Measurements from ENCODE around the gene SENP6.
"Not testable (repeated sequence)": the region's sequence is repeated elsewhere in the genome, so short reads cannot be mapped to it uniquely, and the experiment has no call there.

The SENP6 gene

DNA sequence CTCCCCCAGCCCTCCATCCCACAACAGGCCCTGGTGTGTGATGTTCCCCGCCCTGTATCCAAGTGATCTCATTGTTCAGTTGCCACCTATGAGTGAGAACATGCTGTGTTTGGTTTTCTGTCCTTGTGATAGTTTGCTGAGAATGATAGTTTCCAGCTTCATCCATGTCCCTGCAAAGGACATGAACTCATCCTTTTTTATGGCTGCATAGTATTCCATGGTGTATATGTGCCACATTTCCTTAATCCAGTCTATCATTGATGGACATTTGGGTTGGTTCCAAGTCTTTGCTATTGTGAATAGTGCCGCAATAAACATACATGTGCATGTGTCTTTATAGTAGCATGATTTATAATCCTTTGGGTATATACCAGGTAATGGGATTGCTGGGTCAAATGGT lies 80.9 kb downstream of the SENP6 start:
- not testable (repeated sequence) for H3K27ac Mint-ChIP-seq, H3K27me3 Mint-ChIP-seq, H3K4me3 Mint-ChIP-seq
- Mint-ChIP-seq H3K4me1 (peaks cover 38% of the 10 kb centered on the region), H3K9me3 (peaks cover 22% of the 10 kb centered on the region), H3K36me3 (peaks cover 72% of the 10 kb centered on the region)

DNA sequence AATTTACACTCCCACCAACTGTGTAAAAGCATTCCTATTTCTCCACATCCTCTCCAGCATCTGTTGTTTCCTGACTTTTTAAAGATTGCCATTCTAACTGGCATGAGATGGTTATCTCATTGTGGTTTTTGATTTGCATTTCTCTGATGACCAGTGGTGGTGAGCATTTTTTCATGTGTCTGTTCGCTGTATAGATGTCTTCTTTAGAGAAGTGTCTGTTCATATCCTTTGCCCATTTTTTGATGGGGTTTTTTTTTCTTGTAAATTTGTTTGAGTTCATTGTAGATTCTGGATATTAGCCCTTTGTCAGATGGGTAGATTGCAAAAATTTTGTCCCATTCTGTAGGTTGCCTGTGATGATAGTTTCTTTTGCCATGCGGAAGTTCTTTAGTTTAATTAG lies 81.3 kb downstream of the SENP6 start:
- peaks cover 22% of the 10 kb centered on the region for H3K9me3 Mint-ChIP-seq
- H3K36me3 Mint-ChIP-seq = peaks cover 74% of the 10 kb centered on the region
- H3K27me3 Mint-ChIP-seq, H3K4me3 Mint-ChIP-seq, H3K27ac Mint-ChIP-seq: not testable (repeated sequence)
- peaks cover 40% of the 10 kb centered on the region for H3K4me1 Mint-ChIP-seq

DNA sequence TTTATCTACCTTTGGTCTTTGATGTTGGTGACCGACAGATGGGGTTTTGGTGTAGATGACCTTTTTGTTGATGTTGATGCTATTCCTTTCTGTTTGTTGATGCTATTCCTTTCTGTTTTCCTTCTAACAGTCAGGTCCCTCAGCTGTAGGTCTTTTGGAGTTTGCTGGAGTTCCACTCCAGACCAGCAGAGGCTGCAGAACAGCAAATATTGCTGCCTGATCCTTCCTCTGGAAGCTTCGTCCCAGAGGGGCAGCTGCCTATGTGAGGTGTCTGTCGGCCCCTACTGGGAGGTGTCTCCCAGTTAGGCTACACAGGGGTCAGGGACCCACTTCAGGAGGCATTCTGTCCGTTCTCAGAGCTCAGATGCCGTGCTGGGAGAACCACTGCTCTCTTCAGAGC lies 85.9 kb downstream of the SENP6 start:
- Mint-ChIP-seq H3K4me1 (peaks cover 40% of the 10 kb centered on the region), H3K36me3 (peaks cover 36% of the 10 kb centered on the region)
- not testable (repeated sequence) for H3K9me3 Mint-ChIP-seq, H3K4me3 Mint-ChIP-seq, H3K27ac Mint-ChIP-seq, H3K27me3 Mint-ChIP-seq

DNA sequence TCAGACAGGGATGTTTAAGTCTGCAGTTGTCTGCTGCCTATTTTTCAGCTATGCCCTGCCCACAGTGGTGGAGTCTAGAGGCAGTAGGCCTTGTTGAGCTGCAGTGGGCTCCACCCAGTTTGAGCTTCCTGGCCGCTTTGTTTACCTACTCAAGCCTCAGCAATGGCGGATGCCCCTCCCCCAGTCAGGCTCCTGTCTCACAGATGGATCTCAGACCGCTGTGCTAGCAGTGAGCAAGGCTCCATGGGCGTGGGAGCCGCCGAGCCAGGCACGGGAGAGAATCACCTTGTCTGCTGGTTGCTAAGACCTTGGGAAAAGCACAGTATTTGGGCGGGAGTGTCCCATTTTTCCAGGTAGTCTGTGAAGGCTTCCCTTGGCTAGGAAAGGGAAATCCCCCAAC lies 86.3 kb downstream of the SENP6 start:
- not testable (repeated sequence) for H3K4me3 Mint-ChIP-seq, H3K27me3 Mint-ChIP-seq

DNA sequence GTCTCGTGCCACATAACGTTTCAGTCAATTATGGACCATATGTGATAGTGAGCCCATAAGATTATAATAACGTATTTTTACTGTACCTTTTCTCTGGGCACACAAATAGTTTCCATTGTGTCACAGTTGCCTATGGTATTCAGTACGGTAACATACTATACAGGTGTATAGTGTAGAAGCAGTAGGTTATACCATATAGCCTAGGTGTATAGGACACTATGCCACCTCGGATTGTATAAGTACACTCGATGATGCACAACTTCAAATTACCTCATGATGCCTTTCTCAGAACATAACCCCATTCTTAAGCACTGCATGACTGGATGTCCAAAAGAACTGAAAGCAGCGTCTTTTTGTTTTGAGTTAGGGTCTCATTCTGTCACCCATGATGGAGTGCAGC lies 87.9 kb downstream of the SENP6 start:
- H3K36me3 Mint-ChIP-seq = peaks cover 25% of the 10 kb centered on the region
- H3K27ac Mint-ChIP-seq = no peak overlapping the region
- no peak overlapping the region for H3K4me3 Mint-ChIP-seq
- H3K4me1 Mint-ChIP-seq = peaks cover 30% of the 10 kb centered on the region
- no peaks in the 10 kb centered on the region for H3K27me3 Mint-ChIP-seq
- no peaks in the 10 kb centered on the region for H3K9me3 Mint-ChIP-seq

More for the DNA sequence above, 86.3 kb downstream of the SENP6 start:
- Mint-ChIP-seq H3K4me1 (peaks cover 40% of the 10 kb centered on the region), H3K36me3 (peaks cover 34% of the 10 kb centered on the region)
- not testable (repeated sequence) for H3K27ac Mint-ChIP-seq, H3K9me3 Mint-ChIP-seq

DNA sequence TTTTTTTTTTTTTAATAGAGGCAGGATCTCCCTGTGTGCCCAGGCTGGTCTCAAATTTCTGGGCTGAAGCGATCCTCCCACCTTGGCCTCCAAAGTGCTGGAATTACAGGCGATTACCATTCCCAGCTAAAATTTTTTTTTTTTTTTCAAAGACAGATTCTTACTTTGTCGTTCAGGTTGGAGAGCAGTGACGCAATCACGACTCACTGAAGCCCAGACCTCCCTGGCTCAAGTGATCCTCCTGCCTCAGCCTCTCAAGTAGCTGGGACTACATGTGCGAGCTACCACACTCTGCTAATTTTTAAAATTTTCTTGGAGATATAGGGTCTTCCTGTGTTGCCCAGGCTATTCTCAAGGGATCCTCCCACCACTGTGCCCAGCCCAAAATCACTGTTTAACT lies 89.3 kb downstream of the SENP6 start:
- H3K27me3 Mint-ChIP-seq = no peaks in the 10 kb centered on the region
- H3K9me3 Mint-ChIP-seq = no peaks in the 10 kb centered on the region
- no peak overlapping the region for H3K27ac Mint-ChIP-seq
- peaks cover 16% of the 10 kb centered on the region for H3K4me1 Mint-ChIP-seq
- no peak overlapping the region for H3K4me3 Mint-ChIP-seq
- H3K36me3 Mint-ChIP-seq = peaks cover 21% of the 10 kb centered on the region

DNA sequence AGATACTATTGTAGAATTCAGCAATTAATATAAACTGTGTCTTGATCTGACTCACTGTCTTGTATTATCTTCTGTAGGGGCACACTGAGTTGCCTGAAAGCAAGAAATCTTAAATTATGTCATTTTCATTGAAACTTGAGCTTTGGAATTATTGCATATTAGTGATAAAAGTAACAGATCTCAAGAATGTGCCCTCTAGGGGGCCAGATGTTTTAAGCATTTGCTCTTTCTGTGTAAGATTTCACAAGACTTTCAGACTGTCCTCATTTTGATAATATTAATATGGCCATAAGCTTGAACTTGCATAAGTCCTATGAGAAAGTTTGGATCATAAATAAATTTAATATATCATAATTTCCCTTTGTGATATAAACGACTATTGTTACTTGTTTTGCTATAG lies 91.9 kb downstream of the SENP6 start:
- Mint-ChIP-seq H3K36me3 (peaks cover 18% of the 10 kb centered on the region), H3K27ac (no peak overlapping the region), H3K4me1 (no peaks in the 10 kb centered on the region), H3K27me3 (no peaks in the 10 kb centered on the region), H3K4me3 (no peak overlapping the region), H3K9me3 (no peaks in the 10 kb centered on the region)

DNA sequence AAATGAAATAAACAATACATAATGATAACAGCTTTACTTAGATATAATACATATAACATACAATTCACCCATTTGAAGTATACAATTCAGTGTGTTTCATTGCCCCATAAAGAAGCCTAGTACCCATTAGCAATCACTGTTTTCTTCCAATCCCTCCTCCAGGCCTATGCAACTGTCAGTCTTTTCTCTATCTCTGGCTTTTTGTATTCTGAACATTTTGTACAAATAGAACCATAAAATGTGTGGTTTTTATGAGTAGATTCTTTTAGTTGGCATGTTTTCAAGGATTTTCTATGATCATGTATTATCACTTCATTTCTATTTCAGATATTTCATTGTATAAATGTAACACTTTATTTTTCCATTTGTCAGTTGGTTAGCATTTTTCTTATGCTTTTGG lies 92.7 kb downstream of the SENP6 start:
- Mint-ChIP-seq H3K4me3 (no peak overlapping the region), H3K36me3 (peaks cover 19% of the 10 kb centered on the region), H3K27me3 (no peaks in the 10 kb centered on the region), H3K4me1 (no peaks in the 10 kb centered on the region), H3K27ac (no peak overlapping the region), H3K9me3 (no peaks in the 10 kb centered on the region)

DNA sequence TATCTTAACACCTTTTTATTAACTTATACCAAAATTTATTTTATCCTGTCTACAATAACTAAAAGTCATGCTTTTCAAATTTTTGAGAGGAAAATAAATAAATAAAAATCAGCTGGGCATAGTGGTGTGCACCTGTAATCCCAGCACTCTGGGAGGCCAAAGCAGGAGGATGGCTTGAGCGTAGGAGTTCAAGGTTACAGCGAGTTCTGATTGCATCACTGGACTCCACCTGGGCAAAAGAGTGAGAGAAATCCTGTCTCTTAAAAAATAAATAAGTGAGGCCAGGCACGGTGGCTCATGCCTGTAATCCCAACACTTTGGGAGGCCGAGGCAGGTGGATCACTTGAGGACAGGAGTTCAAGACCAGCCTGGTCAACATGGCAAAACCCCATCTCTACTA lies 106.7 kb downstream of the SENP6 start:
- H3K4me3 Mint-ChIP-seq, H3K9me3 Mint-ChIP-seq, H3K27me3 Mint-ChIP-seq, H3K27ac Mint-ChIP-seq, H3K4me1 Mint-ChIP-seq: not testable (repeated sequence)
- peaks cover 13% of the 10 kb centered on the region for H3K36me3 Mint-ChIP-seq

DNA sequence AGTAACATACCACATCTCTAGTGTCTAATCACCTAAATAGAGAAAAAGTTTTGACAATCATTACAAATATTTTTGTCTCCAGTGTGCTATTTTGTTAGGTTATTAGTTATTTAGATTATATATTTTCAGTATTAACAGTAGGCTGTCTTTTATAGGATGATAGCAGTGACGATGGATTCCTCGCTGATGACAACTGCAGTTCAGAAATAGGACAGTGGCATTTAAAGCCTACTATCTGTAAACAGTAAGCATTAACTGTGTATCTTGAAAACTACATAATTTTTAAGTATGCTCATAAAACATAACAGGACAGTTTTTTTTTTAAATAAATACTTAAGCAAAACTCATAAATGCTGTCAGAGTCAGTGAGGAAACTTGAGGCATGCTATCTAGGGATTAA lies 109.5 kb downstream of the SENP6 start:
- Mint-ChIP-seq H3K4me1 (no peaks in the 10 kb centered on the region), H3K27me3 (no peaks in the 10 kb centered on the region), H3K36me3 (peaks cover 21% of the 10 kb centered on the region), H3K27ac (no peak overlapping the region), H3K4me3 (no peak overlapping the region), H3K9me3 (no peaks in the 10 kb centered on the region)

DNA sequence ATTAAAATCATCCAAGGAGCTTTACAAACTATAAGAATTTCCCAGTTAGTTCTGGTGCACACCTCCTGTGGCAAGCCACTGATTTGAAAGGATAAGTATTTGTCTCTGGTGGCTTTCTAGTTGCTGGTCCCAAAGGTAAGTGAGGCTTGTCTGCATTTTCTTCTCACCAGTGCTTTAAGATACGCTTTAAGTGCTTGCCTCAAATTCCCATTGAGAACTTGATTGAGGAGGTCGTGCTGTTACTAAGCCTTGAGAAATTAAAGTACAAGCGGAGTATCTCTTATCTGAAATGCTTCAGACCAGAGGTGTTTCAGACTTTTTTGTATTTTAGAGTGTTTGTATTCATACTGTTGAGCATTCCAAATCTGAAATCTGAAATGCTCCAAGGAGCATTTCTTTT lies 117.5 kb downstream of the SENP6 start:
- Mint-ChIP-seq H3K27ac (no peak overlapping the region), H3K9me3 (no peaks in the 10 kb centered on the region), H3K4me1 (no peaks in the 10 kb centered on the region), H3K4me3 (no peak overlapping the region), H3K27me3 (no peaks in the 10 kb centered on the region), H3K36me3 (peaks cover 10% of the 10 kb centered on the region)

DNA sequence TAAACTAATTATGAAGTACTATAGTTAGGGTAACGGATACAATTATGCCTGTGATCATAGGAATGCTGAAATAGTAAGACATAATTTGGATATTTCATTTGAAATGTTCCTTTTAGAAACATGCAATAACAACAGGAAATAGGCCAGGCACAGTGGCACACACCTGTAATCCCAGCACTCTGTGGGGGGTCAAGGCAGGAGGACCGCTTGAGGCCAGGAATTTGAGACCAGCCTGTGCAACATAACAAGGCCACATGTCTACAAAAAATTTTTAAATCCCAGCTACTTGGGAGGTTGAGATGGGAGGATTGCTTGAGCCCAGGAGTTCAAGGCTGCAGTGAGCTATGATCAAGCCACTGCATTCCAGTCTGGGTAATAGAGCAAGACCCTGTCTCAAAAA lies 121.7 kb downstream of the SENP6 start:
- H3K4me3 Mint-ChIP-seq = no peak overlapping the region
- no peaks in the 10 kb centered on the region for H3K27me3 Mint-ChIP-seq
- H3K4me1 Mint-ChIP-seq = no peaks in the 10 kb centered on the region
- H3K27ac Mint-ChIP-seq = no peak overlapping the region
- H3K36me3 Mint-ChIP-seq = no peaks in the 10 kb centered on the region
- H3K9me3 Mint-ChIP-seq = no peaks in the 10 kb centered on the region

DNA sequence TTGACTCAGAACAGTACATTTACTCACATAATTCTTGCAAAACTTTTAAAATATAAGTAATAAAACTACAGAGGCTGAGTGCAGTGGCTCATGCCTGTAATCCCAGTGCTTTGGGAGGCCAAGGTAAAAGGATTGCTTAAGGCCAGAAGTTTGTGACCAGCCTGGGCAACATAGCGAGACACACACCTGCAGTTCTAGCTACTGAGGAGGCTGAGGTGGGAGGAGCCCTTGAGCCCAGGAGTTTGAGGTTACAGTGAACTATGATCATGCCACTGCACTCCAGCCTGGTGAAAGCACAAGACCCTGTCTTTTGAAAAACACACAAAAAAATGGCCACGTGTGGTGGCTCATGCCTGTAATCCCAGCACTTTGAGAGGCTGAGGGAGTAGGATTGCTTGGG lies 125.5 kb downstream of the SENP6 start:
- H3K4me3 Mint-ChIP-seq = no peak overlapping the region
- no peaks in the 10 kb centered on the region for H3K4me1 Mint-ChIP-seq
- H3K27me3 Mint-ChIP-seq = peaks cover 1% of the 10 kb centered on the region
- H3K9me3 Mint-ChIP-seq = no peaks in the 10 kb centered on the region
- H3K36me3 Mint-ChIP-seq = no peaks in the 10 kb centered on the region
- no peak overlapping the region for H3K27ac Mint-ChIP-seq

DNA sequence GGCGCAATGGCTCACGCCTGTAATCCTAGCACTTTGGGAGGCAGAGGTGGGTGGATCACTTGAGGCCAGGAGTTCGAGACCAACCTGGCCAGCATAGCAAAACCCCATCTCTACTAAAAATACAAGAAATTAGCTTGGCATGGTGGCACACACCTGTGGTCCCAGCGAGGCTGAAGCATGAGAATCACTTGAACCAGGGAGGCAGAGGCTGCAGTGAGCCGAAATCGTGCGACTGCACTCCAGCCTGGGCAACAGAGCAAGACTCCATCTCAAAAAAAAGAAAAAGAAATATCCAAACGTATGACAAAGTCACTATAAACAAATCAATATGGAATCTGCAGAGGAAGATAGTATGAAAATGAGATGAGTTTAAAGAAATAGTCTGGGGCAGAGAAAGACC lies 129.3 kb downstream of the SENP6 start:
- not testable (repeated sequence) for H3K27ac Mint-ChIP-seq, H3K4me1 Mint-ChIP-seq, H3K36me3 Mint-ChIP-seq, H3K4me3 Mint-ChIP-seq, H3K9me3 Mint-ChIP-seq, H3K27me3 Mint-ChIP-seq

DNA sequence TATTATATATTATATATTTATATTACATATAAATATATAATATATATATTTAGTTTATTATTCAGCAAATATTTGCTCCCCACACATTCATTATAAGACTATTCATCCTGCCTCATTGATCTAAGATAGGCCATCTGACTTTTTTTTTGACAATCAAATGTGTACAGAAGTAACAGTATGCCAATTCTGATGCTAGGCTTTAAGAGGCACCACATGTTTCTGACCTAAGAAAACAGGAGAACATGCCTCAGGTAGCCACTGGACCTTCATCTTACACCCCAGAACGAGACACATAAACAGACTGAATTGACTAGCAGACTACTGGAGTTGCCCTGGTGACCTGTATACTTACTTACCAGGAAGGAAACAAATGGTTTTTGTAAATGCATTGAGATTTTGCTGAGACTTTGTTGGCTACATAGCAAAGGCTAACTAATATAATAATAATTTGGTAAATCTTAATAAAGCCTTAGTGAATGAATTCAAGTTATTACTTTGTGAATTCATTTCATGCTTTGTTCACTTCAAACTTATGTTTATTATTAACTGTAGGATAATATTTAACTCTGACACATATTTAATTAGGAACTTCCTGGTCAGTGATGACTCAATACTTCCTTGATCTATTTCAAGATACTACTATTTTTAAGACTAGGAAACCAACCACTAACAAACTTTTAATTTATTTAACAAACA lies 134.0 kb downstream of the SENP6 start:
- peaks cover 3% of the 10 kb centered on the region for H3K27me3 Mint-ChIP-seq
- H3K9me3 Mint-ChIP-seq = no peaks in the 10 kb centered on the region
- no peaks in the 10 kb centered on the region for H3K4me1 Mint-ChIP-seq
- no peaks in the 10 kb centered on the region for H3K36me3 Mint-ChIP-seq
- H3K27ac Mint-ChIP-seq = no peak overlapping the region
- H3K4me3 Mint-ChIP-seq = no peak overlapping the region

DNA sequence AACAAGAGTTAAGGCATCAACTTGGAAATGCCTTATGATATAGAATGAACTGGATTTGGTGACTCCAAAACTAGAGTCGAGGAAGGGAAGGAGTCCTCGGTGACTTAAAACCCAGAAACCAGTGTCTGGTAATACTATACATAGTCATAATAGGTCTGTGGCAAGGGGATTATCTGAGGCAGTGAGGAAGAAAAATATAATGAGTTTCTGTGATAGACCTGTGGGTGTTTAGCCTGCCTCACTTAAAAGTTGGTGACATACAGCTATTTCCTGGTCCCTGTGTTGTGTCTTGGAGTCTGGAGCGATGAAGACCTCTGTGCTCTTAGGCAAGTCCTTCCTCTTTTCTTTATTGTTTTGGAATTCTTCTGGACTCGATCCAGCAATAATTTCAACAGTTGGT lies 142.3 kb downstream of the SENP6 start:
- no peaks in the 10 kb centered on the region for H3K9me3 Mint-ChIP-seq
- H3K27ac Mint-ChIP-seq = no peak overlapping the region
- peaks cover 9% of the 10 kb centered on the region for H3K4me1 Mint-ChIP-seq
- H3K27me3 Mint-ChIP-seq = peaks cover 33% of the 10 kb centered on the region
- H3K4me3 Mint-ChIP-seq = no peak overlapping the region
- H3K36me3 Mint-ChIP-seq = peaks cover 1% of the 10 kb centered on the region

DNA sequence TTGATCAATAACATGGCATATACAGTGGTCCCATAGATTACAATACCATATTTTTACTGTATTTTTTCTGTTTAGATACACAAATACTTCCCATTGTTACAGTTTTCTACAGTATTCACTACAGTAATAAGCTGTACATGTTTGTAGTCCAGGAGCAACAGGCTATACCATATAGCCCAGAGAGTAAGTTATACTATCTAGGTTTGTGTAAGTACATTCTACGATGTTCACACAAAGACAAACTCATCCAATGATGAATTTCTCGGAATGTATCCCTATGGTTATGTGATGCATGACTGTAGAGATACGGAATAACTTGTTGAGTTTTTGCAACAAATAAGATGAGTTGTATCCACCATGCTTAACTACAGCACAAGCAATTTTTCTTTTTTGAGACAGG lies 143.7 kb downstream of the SENP6 start:
- Mint-ChIP-seq H3K9me3 (no peaks in the 10 kb centered on the region), H3K27ac (no peak overlapping the region), H3K4me3 (no peak overlapping the region), H3K4me1 (peaks cover 14% of the 10 kb centered on the region), H3K27me3 (peaks cover 35% of the 10 kb centered on the region), H3K36me3 (peaks cover 1% of the 10 kb centered on the region)
